Panc1 (cell line): ENCODE measurements around the gene OR9Q1. TPM values are rescaled to one million over a fixed set of nuclear protein-coding genes. Genes with fewer than 3 reads are reported as not detected.

Source experiments
- ATAC-seq: fragments of 200-7000 bp; cut with Tn5 transposase; 2 replicates; pipeline ENCODE4 v1.9.1; 2020; ENCODE audit warnings: mild to moderate bottlenecking, moderate library complexity
- BruUV-seq: library from RNA; stranded (reverse); fragments of 400-500 nt; replicated peaks from 2 replicates; lab custom pipeline; 2021; lab: Mats Ljungman, UMichigan
- CTCF ChIA-PET: fragments of 300-600 bp; sonication (Branson Sonifier 250); formaldehyde crosslinking; loops from one replicate; lab custom pipeline; 2022; ENCODE audit warnings: antibody characterized with exemption; lab: Charles Lee
- POLR2A ChIA-PET: fragments of 300-600 bp; sonication (Branson Sonifier 250); formaldehyde crosslinking; loops from one replicate; lab custom pipeline; 2022; ENCODE audit warnings: antibody characterized with exemption; lab: Charles Lee
- DNase-seq: peaks from one replicate; pipeline ENCODE4 v3.0.0-alpha.2; 2010; ENCODE audit warnings: low read depth, low spot score
- H3K27ac ChIP-seq: 2 replicates; pipeline ENCODE4 v1.5.1; 2011; ENCODE audit warnings: mild to moderate bottlenecking, low read length, inconsistent platforms
- H3K27me3 ChIP-seq: fragments of 200-500 bp; sonication (Bioruptor generic); 2 replicates; pipeline ENCODE4 v1.6.0; 2014; ENCODE audit warnings: low read length, inconsistent platforms; ENCODE audit not compliant: control insufficient read depth, insufficient read depth
- H3K36me3 ChIP-seq: fragments of 200-500 bp; sonication (Bioruptor generic); 2 replicates; pipeline ENCODE4 v1.5.1; 2014; ENCODE audit warnings: inconsistent platforms, mild to moderate bottlenecking, low read length, moderate library complexity; ENCODE audit not compliant: control insufficient read depth, insufficient read depth
- H3K4me1 ChIP-seq: 2 replicates; pipeline ENCODE4 v1.5.1; 2011; ENCODE audit warnings: inconsistent platforms, mild to moderate bottlenecking, low read length, moderate library complexity; ENCODE audit not compliant: control insufficient read depth, insufficient read depth
- H3K4me3 ChIP-seq, 2 experiments: 2 replicates each; pipeline ENCODE4 v1.5.1; 2011 to 2012; ENCODE audit warnings: low read depth in 2 of 2, low read length in 2 of 2, mild to moderate bottlenecking in 2 of 2, inconsistent platforms in 1 of 2, moderate library complexity in 1 of 2
- H3K9me3 ChIP-seq: fragments of 200-500 bp; sonication (Bioruptor generic); 2 replicates; pipeline ENCODE4 v1.5.1; 2014; ENCODE audit warnings: low read depth, mild to moderate bottlenecking, inconsistent platforms, low read length, moderate library complexity; ENCODE audit not compliant: control insufficient read depth, insufficient read depth
- CTCF ChIP-seq: fragments of 450-650 bp; IDR thresholded peaks from 2 replicates; pipeline ENCODE4 v1.5.1; 2017; ENCODE audit warnings: mild to moderate bottlenecking
- POLR2AphosphoS5 ChIP-seq: IDR thresholded peaks from 2 replicates; pipeline ENCODE4 v1.6.1; 2012; ENCODE audit warnings: mild to moderate bottlenecking, low read depth, low read length, moderate library complexity
- REST ChIP-seq, 2 experiments: IDR thresholded peaks; 2 replicates each; pipeline ENCODE4 v1.6.1; 2011 to 2012; ENCODE audit warnings: low read depth in 2 of 2, control low read depth in 1 of 2, low read length in 1 of 2, mild to moderate bottlenecking in 1 of 2, moderate library complexity in 1 of 2; ENCODE audit not compliant: insufficient read depth in 1 of 2
- SIN3A ChIP-seq: IDR thresholded peaks from 2 replicates; pipeline ENCODE4 v1.6.1; 2012; ENCODE audit warnings: low read depth, mild to moderate bottlenecking, low read length, moderate library complexity, borderline replicate concordance; ENCODE audit not compliant: insufficient read depth
- TCF7L2 ChIP-seq: IDR thresholded peaks from 2 replicates; pipeline ENCODE4 v1.6.1; 2011; ENCODE audit warnings: mild to moderate bottlenecking, low read depth, low read length, inconsistent platforms
- in situ Hi-C: cut with HindIII; loops from 2 replicates; pipeline ENCODE4 v1.10.0; 2016; ENCODE audit warnings: low sequenced_read_pairs, low pct_unique_long_range_greater_than_20kb
- intact Hi-C: fragments of 100-400 bp; cut with micrococcal nuclease; formaldehyde crosslinking; loops from one replicate; pipeline ENCODE4 v1.10.0; 2022; ENCODE audit not compliant: unreplicated experiment
- total RNA-seq: library from RNA; stranded (reverse); gene quantifications from one replicate; pipeline ENCODE4 v1.2.1, GENCODE V29; 2021; ENCODE audit not compliant: unreplicated experiment

The OR9Q1 gene
- total RNA-seq, 1 experiment from 2014 or later, result not detected

- Histone ChIP-seq H3K27me3 (no peaks in the 10 kb centered on the region), H3K27ac (no peak overlapping the region), H3K9me3 (no peaks in the 10 kb centered on the region), H3K36me3 (no peaks in the 10 kb centered on the region), H3K4me3 (no peak overlapping the region), H3K4me1 (no peaks in the 10 kb centered on the region)
- in situ Hi-C loops (no loop called here), intact Hi-C loops (loop anchor here (10.0 kb wide), 1 partner anchor 64 kb away; the partner anchor contains the start of gene OR9I1)
- no peak for ATAC-seq
- no TSS peak for BruUV-seq
- POLR2A ChIA-PET, result no interaction called here
- DNase-seq, result no peak
- TF ChIP-seq CTCF (no peak), REST (IDR thresholded peaks at IDR 0.05; ENCODE audit: insufficient read depth in 1 of 2, low read depth in 2 of 2, low read length in 1 of 2) (no peak)
- CTCF ChIA-PET, result no interaction called here
These were observed 37.4 kb downstream of the OR9Q1 start for GRCh38 chr11:58060939-58061672.

- no peaks in the 10 kb centered on the region for H3K9me3 ChIP-seq
- CTCF ChIA-PET, result no interaction called here
- no peaks in the 10 kb centered on the region for H3K4me1 ChIP-seq
- TF ChIP-seq CTCF (no peak), TCF7L2 (no peak), POLR2AphosphoS5 (no peak), REST (IDR thresholded peaks at IDR 0.05; ENCODE audit: insufficient read depth in 1 of 2, low read depth in 2 of 2, low read length in 1 of 2) (no peak), SIN3A (no peak)
- POLR2A ChIA-PET, result no interaction called here
- intact Hi-C loops, result loop anchor here (10.0 kb wide), 1 partner anchor 63 kb away; the partner anchor contains the start of gene OR9I1
- DNase-seq, result no peak
- H3K36me3 ChIP-seq, result no peaks in the 10 kb centered on the region
- ATAC-seq, result no peak
- in situ Hi-C loops, result no loop called here
- H3K27ac ChIP-seq, result no peak overlapping the region
- H3K27me3 ChIP-seq, result no peaks in the 10 kb centered on the region
- no TSS peak for BruUV-seq
- H3K4me3 ChIP-seq, result no peak overlapping the region
These were observed 38.1 kb downstream of the OR9Q1 start for GRCh38 chr11:58061813-58062212.
